ENCODE measurements around the gene CCDC57.

CCDC57 gene

DNA sequence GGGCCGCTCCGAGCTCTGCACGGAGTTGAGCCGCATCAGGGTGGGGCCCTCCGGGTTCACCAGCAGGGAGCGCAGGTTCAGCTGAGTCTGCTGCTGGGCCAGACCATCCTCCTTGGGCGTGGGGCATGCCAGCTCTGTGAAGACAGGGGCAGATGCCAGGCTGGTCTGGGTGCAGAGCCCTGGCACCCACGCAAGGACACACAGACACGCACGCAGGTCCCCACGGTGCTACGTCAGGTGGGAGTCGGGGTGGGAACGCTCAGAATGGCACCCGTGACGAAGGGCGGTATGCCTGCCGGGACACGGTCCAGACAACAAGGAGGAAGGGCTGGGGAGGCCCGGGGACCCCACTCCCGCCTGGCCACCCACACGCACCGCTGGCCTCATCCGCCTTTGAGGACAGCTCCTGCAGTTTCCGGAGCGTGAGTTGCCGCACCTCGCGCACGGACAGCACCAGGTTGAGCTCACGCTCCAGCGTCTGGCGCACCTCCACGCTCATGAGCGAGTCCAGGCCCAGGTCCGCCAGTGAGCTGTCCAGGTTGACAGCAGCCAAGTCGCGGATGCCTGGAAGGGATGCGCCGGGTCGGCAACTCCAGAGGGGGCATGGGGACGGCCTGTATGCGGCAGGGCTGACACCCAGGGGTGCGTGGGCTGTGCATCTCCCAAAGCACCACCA, 131.7 kb downstream of the CCDC57 start:
- no peak for DNase-seq (ENCODE audit: low read depth)

DNA sequence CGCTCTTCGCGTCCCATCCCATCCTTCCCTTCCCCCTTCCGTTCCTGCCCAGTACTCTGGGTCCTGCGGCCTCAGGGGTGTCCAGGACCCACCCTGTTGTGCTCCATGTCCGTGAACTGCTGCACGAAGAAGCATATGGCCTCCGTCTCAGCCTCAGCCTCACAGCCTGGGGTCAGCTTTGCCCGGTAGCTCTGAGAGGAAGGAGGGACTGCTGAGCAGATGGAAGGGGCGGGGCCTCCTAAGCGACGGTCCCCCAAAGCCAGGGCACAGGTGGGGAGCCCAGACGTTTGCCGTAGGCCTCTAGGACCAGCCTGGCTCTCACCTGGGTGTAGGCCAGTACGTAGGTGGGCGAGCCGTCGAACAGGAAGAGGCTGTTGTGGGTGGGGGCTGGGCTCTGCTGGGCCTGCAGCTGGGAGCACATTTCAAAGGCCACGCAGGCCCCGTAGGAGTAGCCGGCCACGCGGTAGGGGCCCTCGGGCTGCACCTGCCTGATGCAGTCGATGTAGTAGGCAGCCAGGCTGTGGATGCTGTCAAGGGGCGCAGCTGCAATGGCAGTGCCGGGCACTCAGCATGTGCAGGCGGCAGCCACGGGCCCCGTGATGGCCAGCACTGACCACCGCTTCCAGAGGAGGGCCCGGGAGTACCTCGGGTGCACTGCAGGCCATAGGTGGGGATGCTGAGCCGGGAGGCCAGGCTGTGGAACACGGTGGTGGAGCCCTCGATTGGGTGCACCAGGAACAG, 132.4 kb downstream of the CCDC57 start:
- no peak for DNase-seq (ENCODE audit: low read depth)

DNA sequence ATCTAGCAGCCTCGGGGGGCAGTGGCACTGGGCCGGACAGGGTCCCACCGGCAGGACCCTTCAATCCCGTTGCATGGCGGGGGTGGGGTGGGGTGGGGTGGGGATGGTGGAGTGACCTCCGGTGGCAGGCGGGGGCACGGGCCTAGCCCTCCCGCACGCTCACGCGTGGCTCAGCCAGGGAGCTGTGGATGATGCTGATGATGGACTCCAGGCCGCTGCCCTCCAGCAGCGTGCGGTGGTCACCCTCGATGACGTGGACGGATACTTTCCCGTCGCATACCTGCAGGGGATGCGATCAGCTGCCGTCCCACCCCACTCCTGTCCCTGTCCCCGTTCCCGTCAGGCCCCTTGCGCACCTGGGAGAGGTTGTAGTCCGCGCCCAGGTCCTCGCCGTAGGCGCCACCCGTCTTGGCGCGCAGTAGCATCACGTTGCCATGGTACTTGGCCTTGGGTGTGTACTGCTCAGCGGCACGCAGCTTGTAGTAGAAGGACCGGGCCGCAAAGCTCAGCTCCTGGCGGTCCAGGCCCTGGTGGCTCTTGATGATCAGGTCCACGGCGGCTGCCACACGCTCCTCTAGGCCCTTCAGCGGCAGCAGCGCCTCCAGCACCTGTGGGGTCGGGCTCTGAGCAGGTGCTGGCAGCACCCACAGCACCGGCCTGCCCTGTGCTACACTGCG, 133.5 kb downstream of the CCDC57 start:
- DNase-seq (ENCODE audit: low read depth) = no peak

DNA sequence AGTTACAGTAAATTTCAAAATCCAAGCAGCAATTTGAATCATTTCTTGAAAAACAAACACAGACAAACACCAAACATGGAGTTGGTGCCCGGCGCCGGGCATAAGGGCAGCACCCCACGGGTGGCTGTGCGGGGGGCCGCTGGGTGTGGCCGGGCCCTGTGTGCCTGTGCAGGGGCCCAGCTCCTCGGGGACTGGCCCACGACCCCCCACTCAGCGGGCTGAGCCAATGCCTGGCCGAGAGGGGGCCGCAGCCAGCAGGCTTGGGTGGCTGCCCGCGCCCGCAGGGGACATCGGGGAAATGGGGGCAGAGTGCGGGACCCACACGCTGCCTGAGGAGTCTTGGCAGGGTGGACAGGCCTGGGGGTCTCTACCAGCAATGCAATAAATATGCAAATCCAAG, 134.2 kb downstream of the CCDC57 start:
- DNase-seq (ENCODE audit: low read depth) = no peak

DNA sequence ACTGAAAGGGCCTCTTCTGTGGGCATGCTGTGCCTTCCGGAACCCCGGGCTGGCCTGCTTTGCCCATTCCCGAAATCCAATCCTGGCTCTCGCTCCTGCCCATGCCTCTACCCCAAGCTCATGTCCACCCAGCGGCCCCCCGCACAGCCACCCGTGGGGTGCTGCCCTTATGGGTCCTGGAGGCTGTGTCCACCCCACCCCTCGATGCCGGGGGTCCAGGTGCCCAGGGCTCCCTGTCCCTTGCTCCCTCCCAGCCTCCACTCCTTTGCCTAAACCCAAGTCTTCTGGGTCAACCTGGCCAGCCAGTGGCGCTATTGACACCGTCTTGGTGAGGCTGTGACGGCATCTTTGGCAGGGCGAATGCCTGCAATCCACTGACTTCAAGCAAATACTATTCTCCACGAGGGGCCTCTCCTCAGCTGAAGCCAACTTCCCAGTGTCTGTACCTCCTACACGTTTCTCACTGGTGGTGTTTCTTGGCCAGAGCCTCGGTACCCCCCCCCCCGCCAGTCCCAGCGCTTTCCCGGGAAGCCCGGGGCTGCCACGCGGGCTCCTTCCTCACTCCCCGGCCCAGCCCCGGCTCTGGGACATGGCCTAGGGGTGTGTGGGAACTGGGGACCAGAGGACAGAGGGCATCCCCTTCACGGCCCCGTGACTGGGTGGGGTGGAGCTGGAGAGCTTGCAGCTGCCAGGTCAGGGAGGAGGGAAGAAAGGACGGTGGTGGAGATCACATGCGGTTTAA, 134.9 kb downstream of the CCDC57 start:
- no peak for DNase-seq (ENCODE audit: low read depth)

DNA sequence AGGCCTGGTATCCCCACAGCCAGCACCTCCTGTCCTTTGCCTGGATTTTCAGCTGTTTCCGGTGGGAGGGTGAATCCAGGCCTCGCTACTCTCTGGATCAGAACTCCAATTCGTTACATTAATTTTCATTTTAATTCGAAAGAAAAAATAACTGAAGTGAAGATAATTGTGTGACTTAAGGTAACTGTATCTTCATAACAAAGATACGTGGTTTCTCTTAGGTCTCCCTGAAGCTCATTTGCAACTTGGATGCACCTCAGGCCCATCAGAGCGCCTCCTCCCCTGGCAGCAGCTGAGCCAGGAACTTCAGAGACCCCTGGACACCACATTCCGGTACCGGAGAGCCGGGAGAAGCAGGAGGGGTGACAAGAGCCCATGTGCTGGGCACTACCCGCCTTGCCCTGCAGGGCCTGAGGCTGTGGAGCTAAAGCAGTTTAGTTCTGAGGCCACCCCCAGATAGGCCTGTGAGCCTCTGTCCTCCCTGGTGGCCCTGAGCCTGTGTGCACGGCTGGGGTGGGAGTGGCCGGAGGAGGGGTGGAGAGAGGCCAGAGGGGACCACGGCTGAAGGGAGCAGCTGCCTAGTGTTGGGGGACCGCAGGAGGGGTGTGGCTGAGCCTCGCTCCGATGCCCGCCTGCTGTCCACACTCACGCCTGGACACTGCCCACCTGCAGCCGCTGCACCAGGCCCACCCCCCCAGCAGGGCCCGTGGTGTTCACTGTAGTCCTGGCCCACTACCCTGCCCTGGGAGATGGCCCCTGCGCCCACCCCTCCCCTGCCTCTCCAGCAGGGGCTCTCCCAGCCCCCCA, 135.7 kb downstream of the CCDC57 start:
- no peak for DNase-seq (ENCODE audit: low read depth)

DNA sequence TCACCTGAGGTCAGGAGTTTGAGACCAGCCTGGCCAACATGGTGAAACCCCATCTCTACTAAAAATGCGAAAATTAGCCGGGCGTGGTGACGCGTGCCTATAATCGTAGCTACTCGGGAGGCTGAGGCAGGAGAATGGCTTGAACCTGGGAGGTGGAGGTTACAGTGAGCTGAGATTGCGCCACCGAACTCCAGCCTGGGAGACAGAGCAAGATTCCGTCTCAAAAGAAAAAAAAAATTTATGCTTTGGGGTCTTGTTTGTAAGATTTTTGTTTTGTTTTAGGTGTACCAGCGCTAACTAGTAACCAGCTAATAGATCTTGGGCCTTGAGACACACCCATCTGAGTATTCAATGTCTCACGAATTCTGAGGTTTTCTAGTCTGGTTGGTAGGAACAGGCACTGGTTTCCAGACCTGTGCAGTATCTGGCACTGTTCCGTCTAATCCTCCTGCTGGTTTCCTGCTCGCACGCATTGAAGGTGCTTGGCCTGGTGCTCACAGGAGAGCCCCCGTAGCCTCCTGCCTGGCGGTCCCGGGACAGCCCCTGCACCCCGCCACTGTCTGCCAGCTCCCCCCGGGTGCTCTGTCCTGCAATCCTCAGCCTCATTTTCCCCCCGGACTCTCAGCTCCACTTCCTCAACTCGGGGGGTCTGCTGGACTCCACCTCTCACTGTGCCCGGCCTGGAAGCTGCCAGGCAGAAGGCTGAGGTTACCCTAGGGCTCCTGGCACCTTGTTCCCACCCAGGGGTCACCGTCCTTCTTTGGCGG, 136.4 kb downstream of the CCDC57 start:
- no peak for DNase-seq (ENCODE audit: low read depth)

DNA sequence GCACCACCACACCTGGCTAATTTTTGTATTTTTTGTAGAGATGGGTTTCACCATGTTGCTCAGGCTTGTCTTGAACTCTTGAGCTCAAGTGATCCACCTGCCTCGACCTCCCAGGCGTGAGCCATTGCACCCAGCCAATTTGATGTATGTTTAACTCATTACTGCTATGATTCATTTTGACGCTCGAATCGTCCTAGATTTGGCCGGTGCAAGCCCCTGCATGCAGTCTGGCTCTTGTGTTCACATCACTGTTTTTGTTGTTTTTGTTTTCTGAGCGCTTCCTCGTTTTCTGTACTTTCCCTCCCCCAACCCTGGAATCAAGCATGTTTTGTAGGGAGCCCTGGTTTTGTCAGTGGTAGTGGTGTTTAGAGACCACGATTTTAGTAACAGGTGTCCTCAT, 139.2 kb downstream of the CCDC57 start:
- DNase-seq (ENCODE audit: low read depth) = no peak

DNA sequence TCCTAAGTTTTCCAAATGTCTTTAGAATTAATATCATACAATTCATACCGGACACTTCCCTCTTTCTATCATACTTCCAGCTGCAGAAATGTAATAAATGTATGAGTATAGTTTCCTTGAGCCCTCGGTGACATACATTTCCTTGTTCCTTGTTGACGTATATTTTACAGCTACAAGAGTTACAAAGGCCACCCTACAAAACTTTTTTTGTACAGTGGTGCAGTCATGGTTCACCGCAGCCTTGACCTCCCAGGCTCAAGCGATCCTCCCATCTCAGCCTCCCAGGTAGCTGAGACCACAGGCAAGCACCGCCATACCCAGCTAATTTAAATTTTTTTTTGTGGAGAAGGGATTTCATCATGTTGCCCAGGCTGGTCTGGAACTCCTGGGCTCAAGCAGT, 139.8 kb downstream of the CCDC57 start:
- no peak for DNase-seq (ENCODE audit: low read depth)

DNA sequence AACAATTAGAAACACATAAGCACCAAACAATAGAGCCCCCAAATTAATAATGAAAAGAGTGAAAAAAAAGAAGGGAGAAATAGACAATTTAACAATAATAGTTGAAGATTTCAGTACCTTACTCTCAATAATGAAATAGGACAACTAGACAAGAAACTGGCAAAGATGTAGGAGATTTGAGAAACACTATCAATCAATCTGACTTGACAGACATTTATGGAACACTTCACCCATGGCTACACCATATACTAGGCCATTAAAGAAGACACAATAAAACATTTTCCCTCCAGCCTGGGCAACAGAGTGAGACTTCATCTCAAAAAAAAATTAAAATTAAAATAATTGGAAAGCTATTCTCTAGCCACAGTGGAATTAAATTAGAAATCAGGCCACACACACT, 142.0 kb downstream of the CCDC57 start:
- no peak for DNase-seq (ENCODE audit: low read depth)

DNA sequence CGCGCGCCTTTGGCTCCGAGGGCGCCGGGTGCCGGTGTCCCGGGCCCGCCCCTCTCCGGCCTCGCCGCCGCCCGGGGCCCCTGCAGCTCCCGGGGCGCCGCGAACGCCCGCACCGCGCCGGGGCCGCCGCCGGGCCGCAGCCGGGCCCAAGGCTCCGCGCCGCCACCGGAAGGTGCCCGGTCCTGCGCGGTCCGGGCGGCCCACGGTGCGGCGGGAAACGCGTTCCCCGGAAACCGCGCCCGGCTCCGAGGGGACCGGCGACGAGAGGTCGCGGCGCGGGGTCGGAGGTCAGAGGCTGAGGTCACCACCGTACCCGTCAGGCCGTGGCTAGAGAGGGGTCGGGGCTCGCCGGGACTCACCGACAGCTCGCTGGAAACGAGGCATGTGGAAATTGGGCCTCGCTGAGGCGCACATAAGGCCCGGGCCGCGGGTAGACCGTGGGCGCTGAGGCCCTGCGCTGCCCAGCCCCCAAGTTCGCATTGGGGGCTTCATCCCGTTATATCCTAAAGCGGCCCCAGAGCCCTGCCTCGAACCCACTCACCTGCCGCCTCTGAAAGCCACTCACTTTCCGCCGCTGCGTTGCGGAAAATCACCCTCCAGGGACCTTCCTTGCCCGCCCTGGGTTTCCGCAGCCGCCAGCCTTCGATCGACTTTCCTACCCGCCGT, 146.9 kb downstream of the CCDC57 start, which contains the start of gene DUS1L:
Gene DUS1L, minus strand, starts transcription at position 167 of the 666 bp plus-strand sequence. CDS start 745 bp downstream, outside the sequence.
- peak; percentile 50 for DNase-seq (ENCODE audit: low read depth)

DNA sequence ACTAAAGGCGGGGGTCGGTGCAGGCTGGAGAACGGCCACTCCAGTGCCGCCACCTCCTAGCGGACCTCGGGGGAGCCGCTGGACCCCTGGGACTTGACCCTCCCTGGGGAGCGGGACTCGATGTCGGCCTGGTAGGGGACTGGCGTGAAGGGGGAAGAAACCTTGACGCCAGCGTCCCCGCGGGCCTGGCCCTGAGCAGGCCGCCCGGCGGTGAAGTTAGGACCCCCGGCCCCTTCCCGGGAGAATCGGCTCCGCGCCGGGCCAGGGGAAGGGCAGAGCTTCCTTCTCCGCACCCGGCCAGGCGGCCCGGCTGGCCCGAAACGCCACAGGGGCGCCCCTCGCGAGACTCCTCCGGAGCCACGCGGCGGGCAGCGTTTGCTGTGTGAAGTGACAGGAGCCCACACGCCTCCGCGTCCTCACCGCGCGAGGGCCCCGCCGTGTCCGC, 147.4 kb downstream of the CCDC57 start:
- no peak for DNase-seq (ENCODE audit: low read depth)

DNA sequence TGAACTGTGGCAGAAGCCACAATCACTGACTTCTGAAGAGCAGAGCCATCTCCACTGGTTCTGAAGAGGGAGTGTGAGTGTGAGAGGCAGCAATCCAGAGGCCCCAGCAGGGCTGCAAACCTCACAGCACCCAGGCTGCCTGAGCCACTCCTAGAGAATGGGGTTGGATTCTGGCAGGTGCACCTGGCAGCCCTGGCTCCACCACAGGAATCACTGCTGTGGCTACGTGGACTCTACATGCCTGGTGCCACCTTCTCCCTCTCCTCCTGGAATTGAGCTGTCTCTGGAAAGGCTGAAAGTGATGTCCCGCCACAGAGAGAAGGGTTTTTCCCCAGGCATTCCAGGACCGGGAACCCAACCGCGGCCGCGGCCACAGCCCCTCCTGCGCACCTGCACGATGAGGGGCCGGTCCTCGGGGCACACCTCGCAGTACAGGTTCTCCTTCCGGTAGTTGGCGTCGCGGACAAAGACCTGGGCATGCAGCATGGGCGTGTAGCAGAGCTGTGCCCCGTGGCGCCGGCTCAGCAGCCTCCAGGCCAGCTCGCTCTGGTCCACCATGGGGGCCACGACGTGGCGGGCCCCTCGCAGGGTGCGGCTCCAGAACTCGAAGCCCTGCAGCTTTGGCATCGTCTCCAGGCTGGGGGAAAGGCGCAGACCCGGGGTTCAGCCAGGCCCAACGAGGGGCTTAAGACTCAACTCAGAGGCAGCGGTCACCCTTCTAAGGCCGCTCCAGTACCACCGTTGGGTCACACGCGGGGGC, 148.0 kb downstream of the CCDC57 start:
- no peak for DNase-seq (ENCODE audit: low read depth)

DNA sequence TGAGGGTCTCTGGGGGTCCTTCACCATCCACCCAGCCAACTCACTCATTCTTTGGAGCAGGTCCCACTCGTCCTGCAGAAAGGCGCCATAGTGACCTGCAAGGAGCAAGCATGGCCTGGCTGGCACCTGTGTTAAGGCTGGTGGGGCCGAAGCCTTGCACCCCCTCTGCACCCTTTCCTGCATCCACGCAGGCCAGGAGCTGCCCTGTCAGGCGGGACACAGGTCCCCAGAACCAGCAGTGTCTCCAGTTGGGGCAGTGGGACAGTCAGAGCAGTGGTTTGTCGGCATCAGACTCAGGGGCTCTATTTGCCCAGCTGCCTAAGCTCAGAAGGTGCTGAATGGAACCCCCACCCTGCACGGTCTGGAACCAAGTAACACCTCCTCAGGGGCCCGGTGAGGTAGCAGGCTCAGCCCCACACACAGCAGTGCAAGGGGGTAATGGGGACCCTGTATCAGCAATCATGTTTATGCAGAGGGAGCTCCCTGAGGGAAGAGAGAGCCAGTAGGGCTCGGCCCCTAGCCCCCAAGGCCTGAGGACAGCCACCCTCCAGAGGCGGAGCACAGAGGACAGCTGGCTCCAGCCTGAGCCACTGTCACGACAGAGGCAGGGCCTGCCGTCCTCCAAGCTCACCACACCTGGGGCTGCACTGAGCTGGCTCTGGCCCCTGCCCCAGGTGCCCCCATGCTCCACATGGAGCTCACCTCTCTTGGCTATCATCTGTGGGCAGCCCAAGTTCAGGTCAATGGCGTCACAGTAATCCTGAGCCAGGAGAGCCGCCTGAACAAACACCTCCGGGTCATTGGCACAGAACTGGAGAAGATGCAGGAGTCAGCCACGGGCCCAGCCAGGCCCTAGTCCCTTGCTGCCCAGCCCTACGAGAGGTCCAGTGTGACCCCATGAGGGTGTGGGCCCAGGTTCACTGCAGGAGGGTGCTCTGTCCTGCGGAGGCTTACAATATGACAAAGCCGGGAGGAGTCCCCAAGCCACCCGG, 148.9 kb downstream of the CCDC57 start:
- no peak for DNase-seq (ENCODE audit: low read depth)

DNA sequence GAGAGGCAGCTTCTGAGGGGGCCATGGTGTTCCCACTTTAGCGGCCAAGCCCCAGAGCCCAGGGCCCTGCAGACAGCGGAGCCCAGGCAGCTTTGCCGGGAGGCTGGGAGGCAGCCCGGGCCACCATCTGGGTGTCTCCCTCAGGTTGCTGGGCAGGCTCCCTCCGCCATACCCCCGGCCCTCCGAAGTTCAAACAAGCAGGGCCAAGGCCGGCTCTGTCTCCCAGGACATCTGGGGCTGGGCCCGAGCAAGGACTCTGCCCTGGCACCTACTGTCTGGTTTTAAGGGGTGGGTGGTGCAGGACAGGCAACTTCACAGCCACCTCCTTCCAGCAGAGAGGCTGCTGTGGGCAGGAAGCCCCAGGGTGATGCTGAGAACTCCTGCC, 149.7 kb downstream of the CCDC57 start:
- no peak for DNase-seq (ENCODE audit: low read depth)

DNA sequence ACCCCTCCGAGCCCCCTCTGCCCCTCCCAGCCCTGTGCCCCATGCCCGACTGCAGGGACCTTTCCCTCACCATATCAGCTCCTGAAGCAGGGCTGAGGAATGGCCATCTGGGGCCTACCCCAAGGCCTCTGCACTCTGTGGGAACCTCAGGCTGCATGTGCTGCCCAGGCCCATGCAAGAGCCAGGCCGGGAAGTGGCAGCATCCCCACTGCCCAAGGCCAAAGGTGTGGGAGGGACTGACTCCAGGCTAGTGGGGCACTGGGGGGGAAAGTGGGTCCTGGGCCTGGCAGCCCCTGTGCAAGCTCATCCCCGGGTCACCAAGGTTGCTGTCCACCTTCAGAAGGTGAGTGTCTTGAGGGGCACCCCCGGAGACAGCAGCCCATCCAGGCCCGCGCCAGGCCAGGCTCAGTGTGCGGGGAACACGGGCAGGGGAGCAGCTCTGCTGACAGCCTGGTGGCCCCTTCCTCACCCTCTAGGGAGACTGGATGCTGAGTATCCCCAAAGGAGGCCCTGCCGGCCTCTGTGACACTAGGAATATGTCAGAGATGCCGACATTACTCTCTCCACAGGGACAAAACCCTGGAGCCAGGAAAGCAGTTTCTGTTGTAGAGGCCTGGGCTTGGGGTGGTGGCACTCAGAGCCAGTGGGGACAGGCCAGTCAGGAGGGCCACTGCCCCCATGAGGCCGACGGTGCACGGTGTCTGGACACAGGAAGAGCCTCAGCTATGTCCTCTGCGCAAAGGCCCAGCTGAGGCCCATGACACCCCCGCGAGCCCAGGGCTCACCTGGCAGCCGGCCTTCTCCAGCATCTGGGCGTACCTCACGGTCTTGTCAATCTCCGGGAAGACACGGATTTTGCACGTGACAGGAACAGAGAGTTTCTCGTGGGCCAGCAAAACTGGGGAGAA, 150.3 kb downstream of the CCDC57 start:
- DNase-seq (ENCODE audit: low read depth) = no peak
